Ishikawa (cell line): ENCODE measurements around the gene RPS6KA2.

Experiments
- CEBPB ChIP-seq: IDR thresholded peaks from 2 replicates; pipeline ENCODE4 v1.6.1; 2012
- CREB1 ChIP-seq: IDR thresholded peaks from 2 replicates; pipeline ENCODE4 v1.6.1; 2012; ENCODE audit warnings: low read depth
- EGR1 ChIP-seq: IDR thresholded peaks from 2 replicates; pipeline ENCODE4 v1.6.1; 2012
- EP300 ChIP-seq: IDR thresholded peaks from 2 replicates; pipeline ENCODE4 v1.6.1; 2012; ENCODE audit warnings: borderline replicate concordance
- FOXM1 ChIP-seq: IDR thresholded peaks from 2 replicates; pipeline ENCODE4 v1.6.1; 2012; ENCODE audit warnings: low read depth, borderline replicate concordance
- NFIC ChIP-seq: IDR thresholded peaks from 2 replicates; pipeline ENCODE4 v1.6.1; 2012
- RAD21 ChIP-seq: IDR thresholded peaks from 2 replicates; pipeline ENCODE4 v1.6.1; 2012; ENCODE audit warnings: low read depth
- REST ChIP-seq: IDR thresholded peaks from 2 replicates; pipeline ENCODE4 v1.6.1; 2012; ENCODE audit warnings: low read depth, mild to moderate bottlenecking
- TAF1 ChIP-seq: IDR thresholded peaks from 2 replicates; pipeline ENCODE4 v1.6.1; 2012; ENCODE audit warnings: low read depth, mild to moderate bottlenecking
- TCF12 ChIP-seq: IDR thresholded peaks from 2 replicates; pipeline ENCODE4 v1.6.1; 2012; ENCODE audit warnings: low read depth
- TEAD4 ChIP-seq: IDR thresholded peaks from 2 replicates; pipeline ENCODE4 v1.6.1; 2012
- YY1 ChIP-seq: IDR thresholded peaks from 2 replicates; pipeline ENCODE4 v1.6.1; 2012; ENCODE audit warnings: low read depth
- ZBTB7A ChIP-seq: IDR thresholded peaks from 2 replicates; pipeline ENCODE4 v1.6.1; 2012; ENCODE audit warnings: low read depth
- TF ChIP-seq, protein P1 (sequence below): IDR thresholded peaks from 2 replicates; pipeline ENCODE4 v1.6.1; 2012
- TF ChIP-seq, protein P2 (sequence below): IDR thresholded peaks from 2 replicates; pipeline ENCODE4 v1.6.1; 2012

RPS6KA2 gene

GRCh38 chr6:166565084-166565967, 61.7 kb downstream of the RPS6KA2 start:
- TF ChIP-seq TAF1 (no peak), EGR1 (no peak)

- TF ChIP-seq ZBTB7A, result no peak
- TF ChIP-seq TCF12, result no peak
- TF ChIP-seq NFIC, result no peak
Measured at GRCh38 chr6:166563805-166564204, 63.2 kb downstream of the RPS6KA2 start.

DNA sequence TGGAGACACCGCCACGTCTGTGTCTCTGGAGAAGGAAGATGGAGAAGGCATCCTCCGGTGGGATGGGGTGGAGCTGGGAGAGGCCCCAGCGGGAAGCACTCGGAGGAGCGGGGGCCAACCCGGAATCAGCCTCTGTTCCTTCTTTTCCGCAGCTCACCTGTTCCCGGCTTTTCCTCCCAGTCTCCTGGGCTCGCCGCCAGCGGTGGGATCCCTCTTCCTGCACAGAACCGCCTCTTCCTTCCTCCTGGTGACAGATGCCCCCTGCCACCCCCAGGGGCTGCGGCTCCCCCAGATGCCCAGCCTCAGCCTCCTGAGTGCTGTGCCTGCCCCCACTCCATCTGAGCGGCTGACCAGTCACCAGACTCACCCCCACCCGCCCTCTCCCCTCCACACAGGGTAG, 63.9 kb downstream of the RPS6KA2 start:
- TF ChIP-seq EGR1, result no peak
- TF ChIP-seq CEBPB, result no peak
- no peak for TF ChIP-seq YY1
- no peak for TF ChIP-seq EP300
- no peak for TF ChIP-seq REST
- TF ChIP-seq, protein P1, sequence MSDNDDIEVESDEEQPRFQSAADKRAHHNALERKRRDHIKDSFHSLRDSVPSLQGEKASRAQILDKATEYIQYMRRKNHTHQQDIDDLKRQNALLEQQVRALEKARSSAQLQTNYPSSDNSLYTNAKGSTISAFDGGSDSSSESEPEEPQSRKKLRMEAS, result no peak
- TF ChIP-seq FOXM1, result no peak
- TF ChIP-seq TEAD4, result no peak

- TF ChIP-seq EP300 (no peak), FOXM1 (no peak), EGR1 (no peak), TEAD4 (no peak), ZBTB7A (no peak), TAF1 (no peak), CEBPB (no peak)
- TF ChIP-seq, protein P2, sequence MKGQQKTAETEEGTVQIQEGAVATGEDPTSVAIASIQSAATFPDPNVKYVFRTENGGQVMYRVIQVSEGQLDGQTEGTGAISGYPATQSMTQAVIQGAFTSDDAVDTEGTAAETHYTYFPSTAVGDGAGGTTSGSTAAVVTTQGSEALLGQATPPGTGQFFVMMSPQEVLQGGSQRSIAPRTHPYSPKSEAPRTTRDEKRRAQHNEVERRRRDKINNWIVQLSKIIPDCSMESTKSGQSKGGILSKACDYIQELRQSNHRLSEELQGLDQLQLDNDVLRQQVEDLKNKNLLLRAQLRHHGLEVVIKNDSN, result no peak
Measured at GRCh38 chr6:166562726-166563125, 64.3 kb downstream of the RPS6KA2 start.

- TF ChIP-seq CREB1 (no peak), NFIC (no peak), EGR1 (no peak), CEBPB (no peak), TAF1 (no peak), EP300 (no peak), FOXM1 (no peak), TEAD4 (no peak), REST (no peak), RAD21 (no peak), YY1 (no peak), ZBTB7A (no peak), TCF12 (no peak)
- TF ChIP-seq, protein P1, result no peak
- TF ChIP-seq, protein P2, result no peak
Measured at GRCh38 chr6:166561771-166562359, 65.2 kb downstream of the RPS6KA2 start.

GRCh38 chr6:166560222-166560621, 66.8 kb downstream of the RPS6KA2 start:
- TF ChIP-seq, protein P2, result no peak
- peak; percentile 89 for TF ChIP-seq TEAD4
- TF ChIP-seq CREB1, result no peak
- TF ChIP-seq EP300, result peak; percentile 79; the same call in 1 of the 2 replicates
- no peak for TF ChIP-seq ZBTB7A
- TF ChIP-seq TCF12, result peak; percentile 49; the same call in 1 of the 2 replicates
- no peak for TF ChIP-seq YY1
- TF ChIP-seq, protein P1, result no peak
- TF ChIP-seq EGR1, result no peak
- no peak for TF ChIP-seq RAD21
- peak; percentile 66; the same call in 1 of the 2 replicates for TF ChIP-seq FOXM1
- peak; percentile 61; the same call in 1 of the 2 replicates for TF ChIP-seq NFIC
- TF ChIP-seq TAF1, result no peak
